ENCODE measurements around the gene RAB2B. TPM values are rescaled to one million over a fixed set of nuclear protein-coding genes. Genes with fewer than 3 reads are reported as not detected.

The RAB2B gene
- 19.2 TPM for total RNA-seq

GRCh38 chr14:21476925-21477681 is at the start of gene RAB2B, which contains the start of gene TOX4:
Gene RAB2B (minus strand): TSS chr14:21476959. CDS start chr14:21476872, 87 bp downstream.
Gene TOX4 (plus strand): TSS chr14:21477195. CDS start chr14:21477279, 84 bp downstream.
- peak; percentile 97 to 98 (median 98) for TF ChIP-seq CTCF (IDR thresholded peaks at IDR 0.05)
- Histone ChIP-seq H3K27me3 (no peaks in the 10 kb centered on the region), H3K27ac (peak within 1 kb of the TSS; percentile 85 to 90), H3K4me3 (peak within 1 kb of the TSS; percentile 80 to 86), H3K9me3 (no peaks in the 10 kb centered on the region), H3K36me3 (peaks cover 6 to 22% of the 10 kb centered on the region in 2 donors), H3K4me1 (peaks cover 4 to 16% of the 10 kb centered on the region in 2 donors)
- DNase-seq (ENCODE audit: low spot score in 2 of 2) = peak; percentile 90 to 99
- intact Hi-C loops (cut with DNase I) = loop anchor here (1.0 to 10.0 kb wide), 10 partner anchors 21 to 1368 kb away; partner anchors contain the start of genes CHD8, HNRNPC, METTL3 and PARP2

- TF ChIP-seq CTCF (IDR thresholded peaks at IDR 0.05) = no peak
- Histone ChIP-seq H3K9me3 (no peaks in the 10 kb centered on the region), H3K27me3 (no peaks in the 10 kb centered on the region), H3K4me3 (peak within 1 kb of the TSS; percentile 59 to 88), H3K27ac (peak within 1 kb of the TSS; percentile 51 to 67), H3K4me1 (peaks cover 4 to 6% of the 10 kb centered on the region in 2 donors), H3K36me3 (peaks cover 0 to 3% of the 10 kb centered on the region in 2 donors)
- peak in 1 of 2 donors; percentile 86 for DNase-seq (ENCODE audit: low spot score in 2 of 2)
- intact Hi-C loops (cut with DNase I) = loop anchor here (1.0 kb wide), 2 partner anchors 15 to 49 kb away; partner anchors contain the start of genes METTL3 and TOX4
These were observed 49.4 kb upstream of the RAB2B start, which contains the start of gene SALL2 for GRCh38 chr14:21525962-21526671. Gene SALL2 (minus strand): TSS chr14:21526346. CDS start chr14:21526127, 219 bp downstream.

- Histone ChIP-seq H3K27ac (peak overlapping the region; percentile 51 to 67), H3K27me3 (no peaks in the 10 kb centered on the region), H3K4me1 (peaks cover 4 to 6% of the 10 kb centered on the region in 2 donors), H3K36me3 (peaks cover 0 to 3% of the 10 kb centered on the region in 2 donors), H3K9me3 (no peaks in the 10 kb centered on the region), H3K4me3 (peak overlapping the region; percentile 59 to 88)
- no peak for TF ChIP-seq CTCF (IDR thresholded peaks at IDR 0.05)
- no peak for DNase-seq (ENCODE audit: low spot score in 2 of 2)
- intact Hi-C loops (cut with DNase I) = no loop called here
These were observed 48.8 kb upstream of the RAB2B start for GRCh38 chr14:21525571-21525961.

GRCh38 chr14:21524575-21525490 is 48.1 kb upstream of the RAB2B start:
- Histone ChIP-seq H3K36me3 (peaks cover 0 to 3% of the 10 kb centered on the region in 2 donors), H3K4me3 (peak overlapping the region; percentile 59 to 88), H3K4me1 (peaks cover 4 to 6% of the 10 kb centered on the region in 2 donors), H3K27me3 (no peaks in the 10 kb centered on the region), H3K9me3 (no peaks in the 10 kb centered on the region), H3K27ac (peak overlapping the region in 1 of 2 donors; percentile 67)
- DNase-seq (ENCODE audit: low spot score in 2 of 2) = no peak
- intact Hi-C loops (cut with DNase I) = no loop called here
- no peak for TF ChIP-seq CTCF (IDR thresholded peaks at IDR 0.05)

GRCh38 chr14:21523203-21523602 is 46.4 kb upstream of the RAB2B start:
- Histone ChIP-seq H3K4me1 (peaks cover 4 to 6% of the 10 kb centered on the region in 2 donors), H3K27me3 (no peaks in the 10 kb centered on the region), H3K4me3 (no peak overlapping the region), H3K9me3 (no peaks in the 10 kb centered on the region), H3K27ac (no peak overlapping the region), H3K36me3 (peaks cover 0 to 3% of the 10 kb centered on the region in 2 donors)
- DNase-seq (ENCODE audit: low spot score in 2 of 2) = no peak
- TF ChIP-seq CTCF (IDR thresholded peaks at IDR 0.05) = no peak
- intact Hi-C loops (cut with DNase I) = no loop called here
